HCT116 (cell line): ENCODE results near the gene IFT74. TPM values are rescaled to one million over a fixed set of nuclear protein-coding genes. Genes with fewer than 3 reads are reported as not detected.

Experiments
- ATAC-seq: fragments of 200-7000 bp; cut with Tn5 transposase; 2 replicates; pipeline ENCODE4 v1.9.1; 2020; ENCODE audit warnings: mild to moderate bottlenecking, moderate library complexity
- BruUV-seq: library from RNA; stranded (reverse); fragments of 400-500 nt; replicated peaks from 2 replicates; lab custom pipeline; 2021; lab: Mats Ljungman, UMichigan
- CTCF ChIA-PET: fragments of 300-600 bp; sonication (Branson Sonifier 250); formaldehyde crosslinking; loops from one replicate; lab custom pipeline; 2021; ENCODE audit warnings: antibody characterized with exemption; lab: Charles Lee
- POLR2A ChIA-PET: fragments of 300-600, 350-600 bp; sonication (Branson Sonifier 250); formaldehyde crosslinking; loops from one replicate; lab custom pipeline; 2021; ENCODE audit warnings: antibody characterized with exemption; lab: Charles Lee
- RAD21 ChIA-PET, 2 experiments: fragments of 300-600 bp; sonication (Branson Sonifier 250); formaldehyde crosslinking; loops; one replicate each; lab custom pipeline; 2023; ENCODE audit warnings: low total read pairs in 2 of 2; ENCODE audit not compliant: uncharacterized antibody in 2 of 2, unreplicated experiment in 2 of 2, low non-redundant PET in 1 of 2; lab: Charles Lee
- DNase-seq: peaks from one replicate; pipeline ENCODE4 v3.0.0-alpha.2; 2010; ENCODE audit warnings: low read depth, low spot score
- H2AFZ ChIP-seq: fragments of 200-600 bp; shearing (Covaris generic), sonication (generic); 2 replicates; pipeline ENCODE4 v1.6.1; 2017; ENCODE audit warnings: low read depth, mixed run types, mixed read lengths, antibody characterized with exemption, low read length; ENCODE audit not compliant: poor library complexity, severe bottlenecking
- H3K27ac ChIP-seq: 2 replicates; pipeline ENCODE4 v1.5.1; 2012; ENCODE audit warnings: low read depth, low read length
- H3K27me3 ChIP-seq: fragments of 200-600 bp; sonication (generic); 2 replicates; pipeline ENCODE4 v1.6.1; 2016; ENCODE audit warnings: mixed run types, low read length, mixed read lengths; ENCODE audit not compliant: insufficient read depth
- H3K36me3 ChIP-seq, 2 experiments: fragments of 200-500 bp in 1 of 2; fragments of 200-600 bp in 1 of 2; sonication (Bioruptor generic) in 1 of 2; sonication (generic) in 1 of 2; 2 replicates each; pipeline versions ENCODE4 v1.5.1 to v1.6.1; 2014 to 2016; ENCODE audit warnings: low read length in 2 of 2, inconsistent platforms in 1 of 2, mixed read lengths in 1 of 2, mixed run types in 1 of 2; ENCODE audit not compliant: insufficient read depth in 2 of 2, control insufficient read depth in 1 of 2
- H3K4me1 ChIP-seq, 2 experiments: fragments of 200-600 bp in 1 of 2; sonication (generic) in 1 of 2; 2 replicates each; pipeline versions ENCODE4 v1.5.1 to v1.6.1; 2012 to 2017; ENCODE audit warnings: low read length in 2 of 2, inconsistent platforms in 1 of 2, mild to moderate bottlenecking in 1 of 2, mixed read lengths in 1 of 2, mixed run types in 1 of 2, moderate library complexity in 1 of 2; ENCODE audit not compliant: insufficient read depth in 2 of 2, control insufficient read depth in 1 of 2
- H3K4me2 ChIP-seq: fragments of 200-600 bp; sonication (generic); 2 replicates; pipeline ENCODE4 v1.6.1; 2017; ENCODE audit warnings: mixed run types, low read length, mixed read lengths
- H3K4me3 ChIP-seq, 2 experiments: fragments of 200-600 bp in 1 of 2; sonication (generic) in 1 of 2; replicated peaks in 1 of 2; 2 replicates each; pipeline ENCODE4 v1.5.1; 2011 to 2016; ENCODE audit warnings: low read length in 2 of 2, control low read depth in 1 of 2, low read depth in 1 of 2, mild to moderate bottlenecking in 1 of 2, mixed read lengths in 1 of 2, mixed run types in 1 of 2
- H3K79me2 ChIP-seq: fragments of 200-600 bp; sonication (generic); 2 replicates; pipeline ENCODE4 v1.6.1; 2017; ENCODE audit warnings: mild to moderate bottlenecking, mixed run types, low read length, moderate library complexity, mixed read lengths; ENCODE audit not compliant: insufficient read depth
- H3K9ac ChIP-seq: fragments of 200-600 bp; sonication (generic); 2 replicates; pipeline ENCODE4 v1.6.1; 2016; ENCODE audit warnings: low read length, mixed read lengths
- H3K9me2 ChIP-seq: fragments of 200-600 bp; sonication (generic), shearing (Covaris generic); 2 replicates; pipeline ENCODE4 v1.6.1; 2017; ENCODE audit warnings: mixed run types, mild to moderate bottlenecking, moderate library complexity; ENCODE audit not compliant: insufficient read depth
- H3K9me3 ChIP-seq, 2 experiments: fragments of 200-500 bp in 1 of 2; fragments of 200-600 bp in 1 of 2; sonication (Bioruptor generic) in 1 of 2; sonication (generic) in 1 of 2; 2 replicates each; pipeline ENCODE4 v1.6.1; 2014 to 2017; ENCODE audit warnings: low read length in 2 of 2, mixed read lengths in 2 of 2, inconsistent platforms in 1 of 2, low read depth in 1 of 2, mild to moderate bottlenecking in 1 of 2, mixed run types in 1 of 2, moderate library complexity in 1 of 2; ENCODE audit not compliant: control insufficient read depth in 1 of 2, insufficient read depth in 1 of 2
- H4K20me1 ChIP-seq: fragments of 200-600 bp; sonication (generic), shearing (Covaris generic); 2 replicates; pipeline ENCODE4 v1.6.1; 2017; ENCODE audit warnings: mixed run types, mild to moderate bottlenecking, moderate library complexity; ENCODE audit not compliant: insufficient read depth
- ATF3 ChIP-seq: IDR thresholded peaks from 2 replicates; pipeline ENCODE4 v1.6.1; 2012
- CEBPB ChIP-seq: IDR thresholded peaks from 2 replicates; pipeline ENCODE4 v1.6.1; 2012; ENCODE audit warnings: low read depth
- CTCF ChIP-seq, 3 experiments: fragments of 200-600 bp in 1 of 3; sonication (generic) in 1 of 3; IDR thresholded peaks in 2 of 3; conservative IDR thresholded peaks in 1 of 3; 2 replicates each; pipeline ENCODE4 v1.5.1; 2012 to 2017; ENCODE audit warnings: low read depth in 2 of 3, low read length in 2 of 3, antibody characterized with exemption in 1 of 3, borderline replicate concordance in 1 of 3, control low read depth in 1 of 3, mild to moderate bottlenecking in 1 of 3, mixed read lengths in 1 of 3, mixed run types in 1 of 3, moderate library complexity in 1 of 3; ENCODE audit not compliant: insufficient read depth in 1 of 3
- ELF1 ChIP-seq: IDR thresholded peaks from 2 replicates; pipeline ENCODE4 v1.6.1; 2012; ENCODE audit warnings: low read depth, borderline replicate concordance
- EZH2 ChIP-seq: fragments of 200-600 bp; sonication (generic); IDR thresholded peaks from 2 replicates; pipeline ENCODE4 v1.6.1; 2017; ENCODE audit warnings: antibody characterized with exemption, mixed run types
- EZH2phosphoT487 ChIP-seq: fragments of 200-600 bp; IDR thresholded peaks from 2 replicates; pipeline ENCODE4 v1.6.1; 2018; ENCODE audit warnings: antibody characterized with exemption, borderline replicate concordance
- FOSL1 ChIP-seq: IDR thresholded peaks from 2 replicates; pipeline ENCODE4 v1.6.1; 2012; ENCODE audit warnings: low read depth
- JUND ChIP-seq: IDR thresholded peaks from 2 replicates; pipeline ENCODE4 v1.6.1; 2012
- POLR2A ChIP-seq: IDR thresholded peaks from 2 replicates; pipeline ENCODE4 v1.7.0; 2011; ENCODE audit warnings: borderline replicate concordance; ENCODE audit not compliant: insufficient read depth, insufficient read length; ENCODE audit errors: extremely low read depth
- POLR2AphosphoS5 ChIP-seq: IDR thresholded peaks from 2 replicates; pipeline ENCODE4 v1.6.1; 2011; ENCODE audit warnings: mild to moderate bottlenecking, low read depth, low read length, moderate library complexity
- RAD21 ChIP-seq: IDR thresholded peaks from 2 replicates; pipeline ENCODE4 v1.6.1; 2012; ENCODE audit warnings: low read depth, mild to moderate bottlenecking
- REST ChIP-seq: IDR thresholded peaks from 2 replicates; pipeline ENCODE4 v1.6.1; 2012; ENCODE audit warnings: low read depth
- SIN3A ChIP-seq: IDR thresholded peaks from 2 replicates; pipeline ENCODE4 v1.6.1; 2012; ENCODE audit warnings: low read depth
- SP1 ChIP-seq: IDR thresholded peaks from 2 replicates; pipeline ENCODE4 v1.6.1; 2012; ENCODE audit warnings: low read depth
- SRF ChIP-seq: IDR thresholded peaks from 2 replicates; pipeline ENCODE4 v1.6.1; 2012; ENCODE audit warnings: low read depth
- TCF7L2 ChIP-seq: IDR thresholded peaks from 2 replicates; pipeline ENCODE4 v1.7.0; 2011; ENCODE audit warnings: borderline replicate concordance, inconsistent platforms; ENCODE audit not compliant: insufficient read depth, insufficient read length; ENCODE audit errors: extremely low read depth
- YY1 ChIP-seq: IDR thresholded peaks from 2 replicates; pipeline ENCODE4 v1.6.1; 2011; ENCODE audit warnings: low read length, low read depth, moderate library complexity, mild to moderate bottlenecking; ENCODE audit not compliant: insufficient replicate concordance; ENCODE audit errors: extremely low read depth
- ZBTB33 ChIP-seq: IDR thresholded peaks from 2 replicates; pipeline ENCODE4 v1.6.1; 2011; ENCODE audit warnings: mild to moderate bottlenecking, low read length, moderate library complexity; ENCODE audit not compliant: insufficient replicate concordance; ENCODE audit errors: extremely low read depth
- ZNF274 ChIP-seq: fragments of 200-500 bp; sonication (Bioruptor generic); IDR thresholded peaks from 2 replicates; pipeline ENCODE4 v1.6.1; 2014; ENCODE audit warnings: mild to moderate bottlenecking, low read depth, low read length, inconsistent platforms
- intact Hi-C: fragments of 100-400 bp; cut with micrococcal nuclease; formaldehyde crosslinking; loops from 2 replicates; pipeline ENCODE4 v1.10.0; 2022
- total RNA-seq: library from RNA; stranded (reverse); gene quantifications from one replicate; pipeline ENCODE4 v1.2.1, GENCODE V29; 2021; ENCODE audit not compliant: unreplicated experiment

Gene IFT74
- total RNA-seq, 1 experiment from 2014 or later = 18.2 TPM

GRCh38 chr9:27053369-27054022 lies 97.3 kb downstream of the IFT74 start:
- H3K9ac ChIP-seq = no peak overlapping the region
- intact Hi-C loops = no loop called here
- RAD21 ChIA-PET = no interaction called here
- CTCF ChIA-PET = no interaction called here
- TF ChIP-seq CTCF (IDR thresholded peaks at IDR 0.05 in 2 of 3, conservative IDR thresholded peaks at IDR 0.05 in 1 of 3; ENCODE audit: borderline replicate concordance in 1 of 3, insufficient read depth in 1 of 3, low read depth in 2 of 3, low read length in 2 of 3) (no peak), POLR2AphosphoS5 (no peak), SRF (no peak), EZH2phosphoT487 (no peak), ZNF274 (no peak), JUND (no peak), EZH2 (no peak), ATF3 (no peak), REST (no peak), FOSL1 (no peak), POLR2A (no peak), YY1 (no peak), TCF7L2 (no peak), CEBPB (no peak), RAD21 (no peak), SP1 (no peak), SIN3A (no peak), ZBTB33 (no peak), ELF1 (no peak)
- no peak overlapping the region for H2AFZ ChIP-seq
- H3K9me3 ChIP-seq = no peaks in the 10 kb centered on the region
- H3K4me2 ChIP-seq = no peak overlapping the region
- POLR2A ChIA-PET = no interaction called here
- no peak overlapping the region for H3K4me3 ChIP-seq
- no peaks in the 10 kb centered on the region for H4K20me1 ChIP-seq
- no peak overlapping the region for H3K27ac ChIP-seq
- no peaks in the 10 kb centered on the region for H3K9me2 ChIP-seq
- H3K79me2 ChIP-seq = no peaks in the 10 kb centered on the region
- no peaks in the 10 kb centered on the region for H3K4me1 ChIP-seq
- H3K27me3 ChIP-seq = no peaks in the 10 kb centered on the region
- BruUV-seq = no TSS peak
- no peaks in the 10 kb centered on the region; a peak in 2 of 4 replicates for H3K36me3 ChIP-seq
- ATAC-seq = no peak
- DNase-seq = no peak
